ENCODE measurements around the gene SPPL3.

Gene SPPL3

DNA sequence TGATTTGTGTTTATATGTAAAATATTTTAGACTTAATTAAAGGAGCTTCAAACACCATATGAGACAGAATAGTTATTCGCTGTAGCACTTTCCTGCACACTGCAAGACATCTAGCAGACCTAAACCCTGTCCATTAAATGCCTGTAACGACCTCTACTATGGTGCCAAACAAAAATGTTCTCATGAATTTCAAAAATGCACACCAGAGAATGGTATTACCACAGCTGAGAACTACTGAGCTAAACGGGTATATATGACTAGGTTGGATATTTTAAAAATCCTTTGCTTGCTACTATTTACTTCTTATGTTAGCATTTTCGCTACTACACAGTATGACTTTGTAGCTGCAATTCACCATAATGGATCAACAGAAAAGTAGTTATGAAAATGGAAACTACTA lies 34.8 kb downstream of the SPPL3 start:
- Histone ChIP-seq H3K27me3 (ENCODE audit: insufficient read depth, poor library complexity, severe bottlenecking) (no peaks in the 10 kb centered on the region), H3K4me3 (replicated peaks; ENCODE audit: insufficient read depth, low read length) (no peak overlapping the region), H3K27ac (replicated peaks) (no peak overlapping the region)
- TF ChIP-seq SPI1 (IDR thresholded peaks at IDR 0.05; ENCODE audit: borderline replicate concordance, low read depth) (no peak), GABPA (IDR thresholded peaks at IDR 0.05; ENCODE audit: low read depth) (no peak), POLR2AphosphoS5 (IDR thresholded peaks at IDR 0.05; ENCODE audit: low read depth) (no peak)
- TF ChIP-seq, protein P1, sequence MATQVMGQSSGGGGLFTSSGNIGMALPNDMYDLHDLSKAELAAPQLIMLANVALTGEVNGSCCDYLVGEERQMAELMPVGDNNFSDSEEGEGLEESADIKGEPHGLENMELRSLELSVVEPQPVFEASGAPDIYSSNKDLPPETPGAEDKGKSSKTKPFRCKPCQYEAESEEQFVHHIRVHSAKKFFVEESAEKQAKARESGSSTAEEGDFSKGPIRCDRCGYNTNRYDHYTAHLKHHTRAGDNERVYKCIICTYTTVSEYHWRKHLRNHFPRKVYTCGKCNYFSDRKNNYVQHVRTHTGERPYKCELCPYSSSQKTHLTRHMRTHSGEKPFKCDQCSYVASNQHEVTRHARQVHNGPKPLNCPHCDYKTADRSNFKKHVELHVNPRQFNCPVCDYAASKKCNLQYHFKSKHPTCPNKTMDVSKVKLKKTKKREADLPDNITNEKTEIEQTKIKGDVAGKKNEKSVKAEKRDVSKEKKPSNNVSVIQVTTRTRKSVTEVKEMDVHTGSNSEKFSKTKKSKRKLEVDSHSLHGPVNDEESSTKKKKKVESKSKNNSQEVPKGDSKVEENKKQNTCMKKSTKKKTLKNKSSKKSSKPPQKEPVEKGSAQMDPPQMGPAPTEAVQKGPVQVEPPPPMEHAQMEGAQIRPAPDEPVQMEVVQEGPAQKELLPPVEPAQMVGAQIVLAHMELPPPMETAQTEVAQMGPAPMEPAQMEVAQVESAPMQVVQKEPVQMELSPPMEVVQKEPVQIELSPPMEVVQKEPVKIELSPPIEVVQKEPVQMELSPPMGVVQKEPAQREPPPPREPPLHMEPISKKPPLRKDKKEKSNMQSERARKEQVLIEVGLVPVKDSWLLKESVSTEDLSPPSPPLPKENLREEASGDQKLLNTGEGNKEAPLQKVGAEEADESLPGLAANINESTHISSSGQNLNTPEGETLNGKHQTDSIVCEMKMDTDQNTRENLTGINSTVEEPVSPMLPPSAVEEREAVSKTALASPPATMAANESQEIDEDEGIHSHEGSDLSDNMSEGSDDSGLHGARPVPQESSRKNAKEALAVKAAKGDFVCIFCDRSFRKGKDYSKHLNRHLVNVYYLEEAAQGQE (IDR thresholded peaks at IDR 0.05; ENCODE audit: insufficient replicate concordance, low read depth) = no peak
- TF ChIP-seq, protein P2, sequence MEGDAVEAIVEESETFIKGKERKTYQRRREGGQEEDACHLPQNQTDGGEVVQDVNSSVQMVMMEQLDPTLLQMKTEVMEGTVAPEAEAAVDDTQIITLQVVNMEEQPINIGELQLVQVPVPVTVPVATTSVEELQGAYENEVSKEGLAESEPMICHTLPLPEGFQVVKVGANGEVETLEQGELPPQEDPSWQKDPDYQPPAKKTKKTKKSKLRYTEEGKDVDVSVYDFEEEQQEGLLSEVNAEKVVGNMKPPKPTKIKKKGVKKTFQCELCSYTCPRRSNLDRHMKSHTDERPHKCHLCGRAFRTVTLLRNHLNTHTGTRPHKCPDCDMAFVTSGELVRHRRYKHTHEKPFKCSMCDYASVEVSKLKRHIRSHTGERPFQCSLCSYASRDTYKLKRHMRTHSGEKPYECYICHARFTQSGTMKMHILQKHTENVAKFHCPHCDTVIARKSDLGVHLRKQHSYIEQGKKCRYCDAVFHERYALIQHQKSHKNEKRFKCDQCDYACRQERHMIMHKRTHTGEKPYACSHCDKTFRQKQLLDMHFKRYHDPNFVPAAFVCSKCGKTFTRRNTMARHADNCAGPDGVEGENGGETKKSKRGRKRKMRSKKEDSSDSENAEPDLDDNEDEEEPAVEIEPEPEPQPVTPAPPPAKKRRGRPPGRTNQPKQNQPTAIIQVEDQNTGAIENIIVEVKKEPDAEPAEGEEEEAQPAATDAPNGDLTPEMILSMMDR (IDR thresholded peaks at IDR 0.05; ENCODE audit: insufficient read depth, low read length) = no peak
- DNase-seq (ENCODE audit: low read depth in 1 of 2, low spot score in 1 of 2) = no peak

DNA sequence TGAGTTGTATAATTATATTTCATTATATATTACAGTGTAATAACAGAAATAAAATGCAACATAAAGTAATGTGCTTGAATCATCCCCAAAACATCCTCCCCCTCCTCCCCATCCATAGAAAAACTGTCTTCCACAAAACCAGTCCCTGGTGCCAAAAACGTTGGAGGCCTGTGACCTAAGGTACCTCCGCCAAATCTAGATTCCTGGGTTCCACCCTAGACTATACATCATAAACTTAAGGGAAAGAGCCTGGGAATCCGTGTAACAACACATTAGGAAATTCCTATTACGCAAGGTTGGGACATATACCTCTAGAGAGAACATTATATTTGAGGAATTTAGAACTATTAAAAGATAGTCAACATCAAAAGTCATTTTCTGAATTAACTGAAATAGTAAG lies 38.0 kb downstream of the SPPL3 start:
- H3K27me3 ChIP-seq (ENCODE audit: insufficient read depth, poor library complexity, severe bottlenecking) = no peaks in the 10 kb centered on the region
- H3K4me3 ChIP-seq (replicated peaks; ENCODE audit: insufficient read depth, low read length) = no peak overlapping the region
- no peak for DNase-seq (ENCODE audit: low read depth in 1 of 2, low spot score in 1 of 2)
- H3K27ac ChIP-seq (replicated peaks) = no peak overlapping the region
- TF ChIP-seq SPI1 (IDR thresholded peaks at IDR 0.05; ENCODE audit: borderline replicate concordance, low read depth) = no peak
- TF ChIP-seq, protein P1 (IDR thresholded peaks at IDR 0.05; ENCODE audit: insufficient replicate concordance, low read depth) = no peak
- TF ChIP-seq, protein P2 (IDR thresholded peaks at IDR 0.05; ENCODE audit: insufficient read depth, low read length) = no peak
- TF ChIP-seq POLR2AphosphoS5 (IDR thresholded peaks at IDR 0.05; ENCODE audit: low read depth) = no peak
- no peak for TF ChIP-seq GABPA (IDR thresholded peaks at IDR 0.05; ENCODE audit: low read depth)

DNA sequence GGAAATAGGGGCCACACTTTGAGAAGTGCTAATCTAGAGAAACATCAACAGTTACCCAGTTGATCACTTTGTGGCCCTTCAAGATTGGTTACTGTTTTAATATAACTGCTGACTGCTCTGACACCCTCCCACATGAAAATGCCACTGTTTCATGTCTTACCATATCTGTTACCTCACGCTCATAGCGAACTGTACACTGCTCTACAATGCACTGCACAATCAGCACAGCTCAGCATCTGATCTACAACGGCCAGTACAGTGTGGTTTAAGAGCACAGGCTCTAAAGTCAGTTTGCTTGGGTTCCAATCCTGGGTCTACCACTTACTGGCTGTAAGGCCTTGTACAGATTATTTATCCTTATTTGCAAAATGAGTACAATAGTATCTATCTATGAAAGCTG lies 39.1 kb downstream of the SPPL3 start:
- Histone ChIP-seq H3K27ac (replicated peaks) (no peak overlapping the region), H3K4me3 (replicated peaks; ENCODE audit: insufficient read depth, low read length) (no peak overlapping the region), H3K27me3 (ENCODE audit: insufficient read depth, poor library complexity, severe bottlenecking) (no peaks in the 10 kb centered on the region)
- DNase-seq (ENCODE audit: low read depth in 1 of 2, low spot score in 1 of 2) = no peak
- TF ChIP-seq, protein P1 (IDR thresholded peaks at IDR 0.05; ENCODE audit: insufficient replicate concordance, low read depth) = no peak
- TF ChIP-seq SPI1 (IDR thresholded peaks at IDR 0.05; ENCODE audit: borderline replicate concordance, low read depth) (no peak), GABPA (IDR thresholded peaks at IDR 0.05; ENCODE audit: low read depth) (no peak), POLR2AphosphoS5 (IDR thresholded peaks at IDR 0.05; ENCODE audit: low read depth) (no peak)
- TF ChIP-seq, protein P2 (IDR thresholded peaks at IDR 0.05; ENCODE audit: insufficient read depth, low read length) = no peak

Data from HL-60 (cell line).